Measurements from ENCODE around the gene DSG2.

Gene DSG2

DNA sequence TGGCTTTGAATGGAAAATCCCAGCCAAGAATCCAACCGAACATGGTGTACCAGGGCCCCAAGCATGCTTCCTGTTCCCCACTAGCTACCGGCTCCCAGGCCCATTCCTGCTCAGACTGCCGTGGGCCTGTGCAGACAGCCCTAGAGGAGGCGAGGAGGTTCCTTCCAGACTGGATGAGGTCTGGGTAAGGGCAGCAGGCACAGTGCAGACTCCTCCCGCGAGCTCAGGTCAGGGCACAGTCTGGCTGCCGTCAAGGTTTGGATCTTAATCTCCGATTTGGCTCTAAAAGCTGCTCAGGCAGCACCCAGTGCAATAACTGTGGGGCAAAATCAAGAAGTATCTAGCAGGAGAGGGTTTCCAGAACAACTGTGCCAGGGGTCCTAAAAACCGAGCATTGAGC lies 74.4 kb downstream of the DSG2 start:
- Histone ChIP-seq H3K4me1 (ENCODE audit: control insufficient read depth, insufficient read depth, low read length, poor library complexity, severe bottlenecking) (peaks cover 3% of the 10 kb centered on the region), H3K27ac (ENCODE audit: low read depth, low read length, severe bottlenecking) (no peak overlapping the region), H3K9me3 (ENCODE audit: control insufficient read depth, low read length) (no peaks in the 10 kb centered on the region), H3K36me3 (ENCODE audit: control insufficient read depth, insufficient read depth, low read length) (no peaks in the 10 kb centered on the region), H3K4me3 (ENCODE audit: extremely low read depth, insufficient read depth, low read length, poor library complexity, severe bottlenecking) (no peak overlapping the region)
- WGBS, 2 experiments (ENCODE audit: insufficient coverage in 2 of 2): 78 to 84% methylated on average over 8 to 9 of the region's 9 CpGs

DNA sequence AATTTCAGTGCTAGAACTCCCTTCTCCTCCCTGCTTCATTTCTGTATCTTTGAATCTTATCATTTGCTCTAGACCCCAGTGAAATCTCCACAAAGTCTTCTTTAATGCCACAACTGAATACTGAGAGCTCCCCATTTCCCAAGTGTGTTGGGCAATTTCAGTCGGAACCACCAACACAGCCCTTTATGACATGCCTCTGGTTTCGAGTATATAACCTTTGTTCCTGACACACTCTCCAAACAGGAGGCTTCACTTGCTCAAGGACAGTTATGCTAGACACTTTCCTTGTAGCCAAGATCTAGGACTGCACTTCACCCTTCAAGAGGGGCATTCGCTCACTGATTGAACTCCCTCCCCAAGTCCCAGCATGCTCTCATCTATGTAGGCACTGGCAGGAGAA lies 75.1 kb downstream of the DSG2 start:
- H3K36me3 ChIP-seq (ENCODE audit: control insufficient read depth, insufficient read depth, low read length): no peaks in the 10 kb centered on the region
- H3K9me3 ChIP-seq (ENCODE audit: control insufficient read depth, low read length): no peaks in the 10 kb centered on the region
- no peak overlapping the region for H3K4me3 ChIP-seq (ENCODE audit: extremely low read depth, insufficient read depth, low read length, poor library complexity, severe bottlenecking)
- WGBS, 2 experiments (ENCODE audit: insufficient coverage in 2 of 2): 84 to 93% methylated on average over 3 of the region's 3 CpGs
- no peak overlapping the region for H3K27ac ChIP-seq (ENCODE audit: low read depth, low read length, severe bottlenecking)
- H3K4me1 ChIP-seq (ENCODE audit: control insufficient read depth, insufficient read depth, low read length, poor library complexity, severe bottlenecking): peaks cover 3% of the 10 kb centered on the region

DNA sequence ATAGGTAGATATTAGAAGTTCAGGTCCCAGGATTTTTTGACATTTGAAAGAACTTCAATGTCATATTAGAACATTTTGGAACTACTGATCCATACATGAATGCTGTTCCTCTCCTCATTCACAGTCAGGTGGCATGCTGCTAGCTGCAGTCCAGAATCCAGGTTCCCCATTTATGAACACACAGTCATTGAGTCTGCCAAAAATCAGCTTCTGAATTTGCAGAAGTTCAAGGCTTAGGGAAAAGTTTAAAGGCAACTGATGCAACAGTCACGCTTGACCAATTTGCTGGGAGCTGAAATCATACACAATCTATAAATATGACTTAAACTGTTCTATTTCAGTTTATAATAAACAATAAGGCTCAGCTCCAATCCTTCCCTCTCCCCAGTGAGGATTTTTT lies 76.4 kb downstream of the DSG2 start:
- Histone ChIP-seq H3K36me3 (ENCODE audit: control insufficient read depth, insufficient read depth, low read length) (no peaks in the 10 kb centered on the region), H3K9me3 (ENCODE audit: control insufficient read depth, low read length) (no peaks in the 10 kb centered on the region), H3K4me3 (ENCODE audit: extremely low read depth, insufficient read depth, low read length, poor library complexity, severe bottlenecking) (no peak overlapping the region), H3K4me1 (ENCODE audit: control insufficient read depth, insufficient read depth, low read length, poor library complexity, severe bottlenecking) (peaks cover 3% of the 10 kb centered on the region), H3K27ac (ENCODE audit: low read depth, low read length, severe bottlenecking) (no peak overlapping the region)
- WGBS, 2 experiments (ENCODE audit: insufficient coverage in 2 of 2): no CpG with 5 or more reads among the region's 1 CpG

DNA sequence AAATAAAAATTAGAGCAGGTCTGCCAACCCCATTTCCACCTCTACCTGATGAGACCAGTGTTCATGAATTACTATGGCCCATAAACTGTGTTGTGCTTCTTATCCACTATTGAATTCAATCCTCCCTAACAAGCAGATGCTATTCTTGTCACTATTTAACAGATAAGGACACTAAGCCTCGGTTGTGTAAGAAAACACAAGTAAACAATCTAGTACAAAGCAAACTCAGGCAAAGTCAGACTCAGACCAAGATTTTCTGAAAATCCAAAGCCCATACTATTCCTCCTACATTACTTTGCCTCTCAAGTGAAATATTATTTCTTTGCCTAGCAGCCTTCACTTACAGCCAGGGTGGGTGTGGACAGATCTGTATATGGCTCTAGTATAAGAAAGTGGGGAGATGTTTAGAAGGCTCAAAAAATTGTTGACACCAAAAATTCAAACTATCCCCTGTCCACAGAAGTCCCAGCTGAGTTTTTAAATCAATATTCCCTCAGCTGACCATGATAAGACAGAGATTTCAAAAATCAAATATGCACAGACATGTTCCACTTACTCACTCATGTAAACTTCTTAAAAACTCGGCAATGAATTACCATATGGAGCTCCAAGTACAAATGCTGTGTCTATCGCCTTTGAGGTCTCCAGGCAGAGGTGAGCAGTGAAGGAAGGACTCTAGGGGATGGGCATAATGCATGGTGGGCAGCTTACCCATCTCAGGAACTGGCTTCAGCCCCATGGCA lies 77.7 kb downstream of the DSG2 start:
- Histone ChIP-seq H3K4me1 (ENCODE audit: control insufficient read depth, insufficient read depth, low read length, poor library complexity, severe bottlenecking) (peaks cover 3% of the 10 kb centered on the region), H3K9me3 (ENCODE audit: control insufficient read depth, low read length) (no peaks in the 10 kb centered on the region), H3K27ac (ENCODE audit: low read depth, low read length, severe bottlenecking) (no peak overlapping the region), H3K36me3 (ENCODE audit: control insufficient read depth, insufficient read depth, low read length) (no peaks in the 10 kb centered on the region), H3K4me3 (ENCODE audit: extremely low read depth, insufficient read depth, low read length, poor library complexity, severe bottlenecking) (no peak overlapping the region)
- 92 to 94% methylated on average over 3 of the region's 3 CpGs for WGBS, 2 experiments (ENCODE audit: insufficient coverage in 2 of 2)

DNA sequence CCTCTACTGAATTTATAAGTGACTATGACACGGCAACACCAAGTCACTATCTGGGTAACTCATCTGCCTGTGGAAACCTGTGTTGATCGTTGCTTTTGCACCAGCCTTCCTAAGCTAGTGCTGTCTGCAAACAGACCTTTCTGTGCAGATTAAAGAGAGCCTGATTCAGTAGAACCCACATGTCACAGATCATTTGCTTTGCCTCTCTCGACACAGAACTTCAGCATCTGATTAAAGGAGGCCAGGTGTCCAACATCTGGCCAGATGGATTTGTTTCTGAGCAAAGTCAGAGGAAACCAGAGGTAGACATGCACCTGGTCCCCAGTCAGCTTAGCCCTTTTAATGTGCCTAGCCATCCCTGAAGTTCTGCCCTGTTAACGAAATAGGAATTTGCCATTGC lies 78.7 kb downstream of the DSG2 start:
- H3K27ac ChIP-seq (ENCODE audit: low read depth, low read length, severe bottlenecking): no peak overlapping the region
- 67 to 69% methylated on average over 3 to 4 of the region's 4 CpGs for WGBS, 2 experiments (ENCODE audit: insufficient coverage in 2 of 2)
- no peak overlapping the region for H3K4me3 ChIP-seq (ENCODE audit: extremely low read depth, insufficient read depth, low read length, poor library complexity, severe bottlenecking)
- H3K36me3 ChIP-seq (ENCODE audit: control insufficient read depth, insufficient read depth, low read length): no peaks in the 10 kb centered on the region
- no peaks in the 10 kb centered on the region for H3K9me3 ChIP-seq (ENCODE audit: control insufficient read depth, low read length)
- H3K4me1 ChIP-seq (ENCODE audit: control insufficient read depth, insufficient read depth, low read length, poor library complexity, severe bottlenecking): peaks cover 7% of the 10 kb centered on the region

DNA sequence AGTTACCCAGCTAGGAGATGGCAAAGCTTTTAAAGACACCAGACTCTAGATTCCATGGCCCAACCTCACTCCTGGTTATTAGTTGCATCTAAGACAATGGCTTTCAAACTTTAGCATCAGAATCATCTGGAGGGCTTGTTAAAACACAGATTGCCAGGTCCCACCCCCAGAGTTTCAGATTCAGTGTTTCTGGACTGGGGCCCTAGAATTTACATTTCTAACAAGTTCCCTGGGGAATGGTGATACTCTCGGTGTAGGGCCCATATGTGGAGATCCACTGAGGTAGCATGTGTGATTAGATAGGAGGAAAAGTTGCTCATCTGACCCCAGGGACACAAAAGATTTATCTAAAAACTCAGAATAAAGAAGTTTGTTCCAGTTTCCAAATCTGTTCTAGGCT lies 79.2 kb downstream of the DSG2 start:
- Histone ChIP-seq H3K4me1 (ENCODE audit: control insufficient read depth, insufficient read depth, low read length, poor library complexity, severe bottlenecking) (peaks cover 12% of the 10 kb centered on the region), H3K4me3 (ENCODE audit: extremely low read depth, insufficient read depth, low read length, poor library complexity, severe bottlenecking) (no peak overlapping the region), H3K9me3 (ENCODE audit: control insufficient read depth, low read length) (no peaks in the 10 kb centered on the region), H3K27ac (ENCODE audit: low read depth, low read length, severe bottlenecking) (no peak overlapping the region), H3K36me3 (ENCODE audit: control insufficient read depth, insufficient read depth, low read length) (no peaks in the 10 kb centered on the region)
- WGBS, 2 experiments (ENCODE audit: insufficient coverage in 2 of 2): 80% methylated on average over 1 of the region's 1 CpG; no CpG with 5 or more reads in 1 of the 2 experiments

DNA sequence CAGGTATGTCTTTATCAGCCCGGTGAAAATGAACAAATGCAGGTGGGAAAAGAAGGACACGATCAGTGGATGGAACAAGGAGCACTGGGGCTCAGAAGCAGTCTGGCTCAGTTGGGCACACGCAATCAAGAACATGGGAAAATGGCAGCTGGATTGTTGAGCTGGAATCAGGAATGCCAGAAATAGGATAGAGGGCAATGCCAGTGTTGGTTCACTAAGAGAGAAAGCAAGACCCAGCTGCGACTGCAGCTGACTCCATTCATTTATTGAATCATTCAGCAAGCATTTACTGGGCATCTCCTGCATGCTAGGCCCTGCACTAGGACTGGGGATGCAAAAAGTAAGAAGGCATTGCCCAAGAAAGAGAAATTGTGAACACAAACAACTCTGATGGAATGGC lies 80.1 kb downstream of the DSG2 start:
- H3K4me3 ChIP-seq (ENCODE audit: extremely low read depth, insufficient read depth, low read length, poor library complexity, severe bottlenecking): no peak overlapping the region
- no peaks in the 10 kb centered on the region for H3K36me3 ChIP-seq (ENCODE audit: control insufficient read depth, insufficient read depth, low read length)
- H3K4me1 ChIP-seq (ENCODE audit: control insufficient read depth, insufficient read depth, low read length, poor library complexity, severe bottlenecking): peaks cover 12% of the 10 kb centered on the region
- WGBS, 2 experiments (ENCODE audit: insufficient coverage in 2 of 2): 90 to 91% methylated on average over 3 of the region's 4 CpGs
- H3K9me3 ChIP-seq (ENCODE audit: control insufficient read depth, low read length): no peaks in the 10 kb centered on the region
- no peak overlapping the region for H3K27ac ChIP-seq (ENCODE audit: low read depth, low read length, severe bottlenecking)

DNA sequence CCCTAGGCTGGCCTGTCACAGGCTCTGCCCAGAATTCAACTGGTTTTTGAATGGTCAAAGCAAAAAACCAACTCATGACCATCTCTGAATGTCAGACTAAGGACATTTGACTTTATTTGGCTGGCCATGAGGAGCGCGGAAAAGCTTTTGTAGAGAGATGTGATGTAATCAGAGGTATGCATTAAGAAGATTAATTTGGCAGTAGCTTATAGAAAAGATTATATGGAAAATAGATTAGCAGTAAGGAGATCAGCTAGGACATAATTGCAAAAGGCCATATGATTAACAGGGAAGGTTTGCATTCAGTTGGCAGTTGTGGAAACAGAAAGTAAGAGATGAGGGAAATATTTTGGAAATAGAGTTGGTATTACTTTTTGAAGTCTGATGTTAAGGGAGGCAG lies 81.4 kb downstream of the DSG2 start:
- H3K9me3 ChIP-seq (ENCODE audit: control insufficient read depth, low read length): no peaks in the 10 kb centered on the region
- H3K36me3 ChIP-seq (ENCODE audit: control insufficient read depth, insufficient read depth, low read length): no peaks in the 10 kb centered on the region
- H3K27ac ChIP-seq (ENCODE audit: low read depth, low read length, severe bottlenecking): no peak overlapping the region
- peaks cover 12% of the 10 kb centered on the region for H3K4me1 ChIP-seq (ENCODE audit: control insufficient read depth, insufficient read depth, low read length, poor library complexity, severe bottlenecking)
- H3K4me3 ChIP-seq (ENCODE audit: extremely low read depth, insufficient read depth, low read length, poor library complexity, severe bottlenecking): no peak overlapping the region
- 92% methylated on average over 2 of the region's 2 CpGs; no CpG with 5 or more reads in 1 of the 2 experiments for WGBS, 2 experiments (ENCODE audit: insufficient coverage in 2 of 2)

DNA sequence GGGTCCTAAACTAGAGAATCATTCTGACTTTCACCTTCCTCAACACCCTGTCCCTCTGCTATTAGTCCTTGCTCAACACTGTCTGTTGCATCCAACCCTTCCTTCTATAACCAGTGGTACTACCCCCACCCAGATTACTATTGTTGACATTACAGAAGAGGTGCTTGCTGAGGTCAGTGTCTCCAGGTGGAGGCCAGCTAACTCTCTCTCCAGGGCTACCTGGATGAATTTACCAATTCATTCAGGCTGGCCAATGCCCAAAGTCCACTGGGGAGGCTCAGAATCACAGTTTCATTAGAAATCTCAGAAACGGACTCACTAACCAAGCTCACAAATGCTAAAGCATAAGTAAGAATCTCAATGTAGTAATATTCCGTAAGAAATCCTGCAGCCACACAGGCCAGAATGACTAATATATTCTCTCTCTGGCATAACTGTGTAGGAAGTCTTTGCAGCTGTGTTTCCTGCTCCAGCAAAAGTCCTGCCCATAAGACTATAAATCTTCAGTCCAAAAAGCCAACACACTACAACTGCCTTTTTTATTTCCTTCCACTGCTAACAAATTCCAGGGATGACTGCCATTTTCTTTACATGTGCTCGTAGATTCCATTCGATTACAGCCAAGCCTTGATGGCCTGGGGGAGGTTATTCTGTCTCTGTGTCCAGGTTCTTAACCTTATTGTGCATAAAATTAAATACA lies 83.7 kb downstream of the DSG2 start:
- Histone ChIP-seq H3K9me3 (ENCODE audit: control insufficient read depth, low read length) (no peaks in the 10 kb centered on the region), H3K4me3 (ENCODE audit: extremely low read depth, insufficient read depth, low read length, poor library complexity, severe bottlenecking) (no peak overlapping the region), H3K36me3 (ENCODE audit: control insufficient read depth, insufficient read depth, low read length) (no peaks in the 10 kb centered on the region), H3K27ac (ENCODE audit: low read depth, low read length, severe bottlenecking) (peak overlapping the region; percentile 56), H3K4me1 (ENCODE audit: control insufficient read depth, insufficient read depth, low read length, poor library complexity, severe bottlenecking) (peaks cover 21% of the 10 kb centered on the region)
- 88% methylated on average over 1 of the region's 4 CpGs; no CpG with 5 or more reads in 1 of the 2 experiments for WGBS, 2 experiments (ENCODE audit: insufficient coverage in 2 of 2)

DNA sequence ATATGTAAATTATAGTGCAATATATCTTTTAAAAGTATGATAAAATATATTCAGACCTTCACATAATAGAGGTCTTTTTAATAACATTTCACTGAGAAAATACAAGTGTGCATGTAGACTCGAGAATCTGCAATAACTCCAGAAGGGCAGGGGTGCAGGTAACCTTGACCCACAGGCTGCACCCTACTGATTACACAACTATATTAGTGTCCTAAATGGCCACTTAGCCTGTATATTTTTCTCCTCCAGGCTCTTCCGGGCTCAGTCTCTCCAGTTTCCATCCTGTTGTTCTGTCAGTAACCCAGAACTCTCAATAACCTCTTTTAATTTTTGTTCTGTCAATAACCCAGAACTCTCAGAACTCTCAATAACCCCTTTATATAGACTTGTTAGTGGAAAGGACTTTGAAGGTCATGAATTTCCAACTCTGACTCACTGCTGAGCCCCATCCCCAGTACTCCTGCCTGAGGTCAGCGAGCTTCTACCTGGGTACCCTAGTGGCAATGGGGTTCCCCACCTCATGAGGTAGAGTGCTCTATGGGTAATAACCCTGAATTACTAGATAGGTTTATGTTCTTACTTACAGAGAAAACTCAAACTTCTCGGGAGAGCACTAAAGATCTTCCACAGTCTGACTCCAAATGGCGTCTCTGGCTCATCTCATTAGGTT lies 85.3 kb downstream of the DSG2 start:
- no peaks in the 10 kb centered on the region for H3K9me3 ChIP-seq (ENCODE audit: control insufficient read depth, low read length)
- no peak overlapping the region for H3K27ac ChIP-seq (ENCODE audit: low read depth, low read length, severe bottlenecking)
- H3K4me3 ChIP-seq (ENCODE audit: extremely low read depth, insufficient read depth, low read length, poor library complexity, severe bottlenecking): no peak overlapping the region
- WGBS, 2 experiments (ENCODE audit: insufficient coverage in 2 of 2): 89 to 93% methylated on average over 3 to 4 of the region's 5 CpGs
- H3K36me3 ChIP-seq (ENCODE audit: control insufficient read depth, insufficient read depth, low read length): no peaks in the 10 kb centered on the region
- peaks cover 33% of the 10 kb centered on the region for H3K4me1 ChIP-seq (ENCODE audit: control insufficient read depth, insufficient read depth, low read length, poor library complexity, severe bottlenecking)
